Endothelial cell of umbilical vein (primary cell): ENCODE data around the gene PTTG1. TPM values are rescaled to one million over a fixed set of nuclear protein-coding genes. Genes with fewer than 3 reads are reported as not detected.
A peak's percentile ranks its signal among the peaks of the same experiment; 100 is the strongest.

Source experiments
- BruUV-seq: library from RNA; stranded (reverse); fragments of 400-500 nt; replicated peaks from 2 replicates; lab custom pipeline; 2021; lab: Mats Ljungman, UMichigan
- CTCF ChIA-PET: fragments of 300-600, 350-600 bp; sonication (Branson Sonifier 250); formaldehyde crosslinking; loops from one replicate; lab custom pipeline; 2021; ENCODE audit warnings: antibody characterized with exemption, inconsistent platforms; lab: Charles Lee
- POLR2A ChIA-PET: fragments of 300-600, 350-600 bp; sonication (Branson Sonifier 250); formaldehyde crosslinking; loops from one replicate; lab custom pipeline; 2021; ENCODE audit warnings: antibody characterized with exemption, inconsistent platforms; lab: Charles Lee
- DNase-seq: peaks from one replicate; pipeline ENCODE4 v3.0.0-alpha.2; 2011; ENCODE audit warnings: low read depth, low spot score
- FAIRE-seq: peaks from 2 replicates; lab custom pipeline; 2011; peaks lifted over from hg19 to GRCh38; lab: Jason Lieb, UNC
- H2AFZ ChIP-seq: 2 replicates; pipeline ENCODE4 v1.6.0; 2012; ENCODE audit warnings: low read depth, low read length, control low read depth, inconsistent platforms
- H3K27ac ChIP-seq: 2 replicates; pipeline ENCODE4 v1.5.1; 2011; ENCODE audit warnings: low read depth, mild to moderate bottlenecking, control low read depth, low read length, moderate library complexity; ENCODE audit not compliant: insufficient read depth
- H3K27me3 ChIP-seq, 2 experiments: 2 replicates each; pipeline versions ENCODE4 v1.6.0 to v1.6.1; 2011; ENCODE audit warnings: low read length in 2 of 2, mixed read lengths in 1 of 2; ENCODE audit not compliant: control insufficient read depth in 2 of 2, insufficient read depth in 2 of 2
- H3K36me3 ChIP-seq, 2 experiments: 2 replicates in 1 of 2; 3 replicates in 1 of 2; pipeline ENCODE4 v1.5.1; 2011; ENCODE audit warnings: low read length in 2 of 2, mild to moderate bottlenecking in 1 of 2, moderate library complexity in 1 of 2; ENCODE audit not compliant: control insufficient read depth in 2 of 2, insufficient read depth in 2 of 2; ENCODE audit errors: extremely low read depth in 1 of 2
- H3K4me1 ChIP-seq: 3 replicates; pipeline ENCODE4 v1.5.1; 2011; ENCODE audit warnings: mild to moderate bottlenecking, low read length; ENCODE audit not compliant: control insufficient read depth, insufficient read depth; ENCODE audit errors: extremely low read depth
- H3K4me2 ChIP-seq: 2 replicates; pipeline ENCODE4 v1.6.1; 2011; ENCODE audit warnings: low read length, control low read depth, mixed read lengths; ENCODE audit not compliant: insufficient read depth
- H3K4me3 ChIP-seq, 3 experiments: fragments of 200-600 bp in 1 of 3; sonication (generic), shearing (Covaris generic) in 1 of 3; replicated peaks in 1 of 3; 2 replicates each; pipeline ENCODE4 v1.5.1; 2011 to 2016; ENCODE audit warnings: control low read depth in 3 of 3, low read length in 3 of 3, mild to moderate bottlenecking in 2 of 3, inconsistent platforms in 1 of 3, low read depth in 1 of 3, moderate library complexity in 1 of 3; ENCODE audit not compliant: insufficient read depth in 1 of 3
- H3K79me2 ChIP-seq: 2 replicates; pipeline ENCODE4 v1.6.0; 2012; ENCODE audit warnings: low read length, inconsistent platforms; ENCODE audit not compliant: control insufficient read depth, insufficient read depth
- H3K9ac ChIP-seq: replicated peaks from 2 replicates; pipeline ENCODE3; 2011; ENCODE audit warnings: low read length, control low read depth; ENCODE audit not compliant: insufficient read depth; ENCODE audit errors: extremely low read depth
- H3K9me1 ChIP-seq: replicated peaks from 3 replicates; pipeline ENCODE4 v1.6.0; 2011; ENCODE audit warnings: mild to moderate bottlenecking, low read length; ENCODE audit not compliant: control insufficient read depth, insufficient read depth; ENCODE audit errors: extremely low read depth
- H3K9me3 ChIP-seq: replicated peaks from 2 replicates; pipeline ENCODE4 v1.5.1; 2012; ENCODE audit warnings: low read length, inconsistent platforms; ENCODE audit not compliant: control insufficient read depth, insufficient read depth
- H4K20me1 ChIP-seq: replicated peaks from 2 replicates; pipeline ENCODE3; 2011; ENCODE audit warnings: mild to moderate bottlenecking, low read length; ENCODE audit not compliant: control insufficient read depth, insufficient read depth; ENCODE audit errors: extremely low read depth
- EZH2 ChIP-seq: IDR thresholded peaks from 2 replicates; pipeline ENCODE4 v1.6.1; 2012; ENCODE audit warnings: borderline replicate concordance, low read depth, mild to moderate bottlenecking, moderate library complexity, low read length, inconsistent platforms; ENCODE audit not compliant: severe bottlenecking
- FOS ChIP-seq: IDR thresholded peaks from 2 replicates; pipeline ENCODE4 v1.6.1; 2011; ENCODE audit warnings: mild to moderate bottlenecking, low read length, moderate library complexity, borderline replicate concordance; ENCODE audit not compliant: insufficient read depth
- GATA2 ChIP-seq: IDR thresholded peaks from 2 replicates; pipeline ENCODE4 v1.7.0; 2011; ENCODE audit warnings: low read depth, mild to moderate bottlenecking, moderate library complexity, mixed read lengths, low read length; ENCODE audit not compliant: insufficient read length, insufficient read depth
- JUN ChIP-seq: IDR thresholded peaks from 2 replicates; pipeline ENCODE4 v1.6.1; 2011; ENCODE audit warnings: borderline replicate concordance, low read depth; ENCODE audit not compliant: insufficient read length, insufficient read depth
- MYC ChIP-seq: IDR thresholded peaks from one replicate; pipeline ENCODE4 v1.6.1; 2011; ENCODE audit warnings: mild to moderate bottlenecking, low read depth, low read length
- POLR2A ChIP-seq: IDR thresholded peaks from 2 replicates; pipeline ENCODE4 v1.6.1; 2012; ENCODE audit warnings: low read depth, mild to moderate bottlenecking, control low read depth, low read length
- POLR2AphosphoS5 ChIP-seq: IDR thresholded peaks from 2 replicates; pipeline ENCODE4 v1.6.1; 2012; ENCODE audit warnings: low read depth, mild to moderate bottlenecking, control low read depth, low read length, moderate library complexity; ENCODE audit not compliant: insufficient read depth
- dilution Hi-C: fragments of 300-500 bp; cut with MboI; formaldehyde crosslinking; loops from one replicate; pipeline ENCODE4 v1.15.0; 2019; ENCODE audit warnings: low sequenced_read_pairs; ENCODE audit not compliant: extremely low pct_ligation_motif_present
- intact Hi-C: fragments of 100-400 bp; cut with micrococcal nuclease; formaldehyde crosslinking; loops from one replicate; pipeline ENCODE4 v1.10.0; 2022
- polyA plus RNA-seq, 4 experiments: library from polyadenylated mRNA; depleted of rRNA in 3 of 4; stranded (reverse) in 3 of 4; unstranded in 1 of 4; fragments of >200 nt; gene quantifications; 2 replicates each; pipeline versions ENCODE4 v1.2.1 to v1.2.3, GENCODE V29; 2011 to 2012; ENCODE audit warnings: missing spikeins in 1 of 4
- total RNA-seq: library from RNA; stranded (reverse); gene quantifications from 2 replicates; pipeline ENCODE4 v1.2.3, GENCODE V29; 2021
- TF ChIP-seq, protein P1 (sequence below): IDR thresholded peaks from 2 replicates; pipeline ENCODE4 v1.6.1; 2011; ENCODE audit not compliant: insufficient read depth, insufficient read length

Gene PTTG1
- total and polyA plus RNA-seq, 2 donors (not counting 3 experiments of a cell fraction or from before 2014, with no cell fraction given): 140 to 157 TPM

DNA sequence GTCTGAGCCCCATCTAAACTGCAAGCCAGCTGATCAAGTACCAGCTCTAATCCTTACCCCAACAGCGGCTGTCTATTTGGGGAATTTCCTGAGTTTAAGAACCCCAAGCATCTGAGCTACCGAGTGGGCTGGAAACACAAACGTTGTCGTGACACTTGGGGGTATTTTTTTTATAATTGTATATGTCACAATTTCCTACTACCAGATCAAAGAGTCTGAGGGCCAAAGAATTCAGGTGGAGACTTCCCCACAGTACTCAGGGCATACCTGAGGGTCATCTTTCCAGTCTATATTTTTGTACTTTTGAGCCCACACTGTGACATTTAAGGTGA lies 42.8 kb downstream of the PTTG1 start:
- POLR2A ChIA-PET: interaction anchor here (0.9 kb wide), 1 partner anchor 16 kb away, joined by 3 read pairs; no protein-coding TSS in a partner anchor
- dilution Hi-C loops: no loop called here

DNA sequence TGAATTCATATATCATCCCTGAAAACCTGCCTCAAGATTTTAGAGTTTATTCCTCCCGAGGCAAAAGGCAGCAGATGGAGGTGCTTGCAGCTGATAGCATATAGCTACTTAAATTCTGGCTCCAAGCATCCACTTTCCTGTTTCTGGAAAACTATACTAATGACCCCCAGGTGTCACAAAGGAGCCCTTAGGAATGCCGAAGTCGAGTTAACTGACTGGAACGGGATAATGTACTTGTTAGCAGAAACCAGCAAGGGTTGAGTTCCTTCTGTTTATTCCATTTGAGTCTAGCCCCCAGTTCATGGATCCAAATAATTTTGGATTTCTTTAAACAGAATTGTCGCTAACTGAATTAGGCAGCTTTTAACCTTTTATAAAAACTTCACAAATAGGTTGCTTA lies 44.5 kb downstream of the PTTG1 start:
- H3K4me1 ChIP-seq: peaks cover 53% of the 10 kb centered on the region
- H3K27ac ChIP-seq: peak overlapping the region; percentile 67
- FAIRE-seq (no peak), DNase-seq (no peak)
- H3K36me3 ChIP-seq: no peaks in the 10 kb centered on the region
- no peak for TF ChIP-seq POLR2A
- TF ChIP-seq, protein P1, sequence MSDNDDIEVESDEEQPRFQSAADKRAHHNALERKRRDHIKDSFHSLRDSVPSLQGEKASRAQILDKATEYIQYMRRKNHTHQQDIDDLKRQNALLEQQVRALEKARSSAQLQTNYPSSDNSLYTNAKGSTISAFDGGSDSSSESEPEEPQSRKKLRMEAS: no peak
- TF ChIP-seq GATA2: no peak
- TF ChIP-seq EZH2: no peak
- no peak for TF ChIP-seq MYC
- TF ChIP-seq JUN: no peak
- no peak for TF ChIP-seq FOS
- no peak for TF ChIP-seq POLR2AphosphoS5
- intact Hi-C loops: loop anchor here (2.0 kb wide), 1 partner anchor 43 kb away; no protein-coding TSS in a partner anchor
- POLR2A ChIA-PET: no interaction called here
- CTCF ChIA-PET: interaction anchor here (0.9 to 2.6 kb wide), 4 partner anchors 9 to 27 kb away, joined by 3 to 37 read pairs (median 5); no protein-coding TSS in a partner anchor
- no peak overlapping the region for H3K4me3 ChIP-seq
- H3K79me2 ChIP-seq: peaks cover 26% of the 10 kb centered on the region
- BruUV-seq: no TSS peak
- no peaks in the 10 kb centered on the region for H3K9me1 ChIP-seq
- H3K9me3 ChIP-seq: no peaks in the 10 kb centered on the region
- H3K4me2 ChIP-seq: no peak overlapping the region
- no peaks in the 10 kb centered on the region for H3K27me3 ChIP-seq
- dilution Hi-C loops: no loop called here
- H3K9ac ChIP-seq: no peak overlapping the region
- no peak overlapping the region for H2AFZ ChIP-seq
- no peaks in the 10 kb centered on the region for H4K20me1 ChIP-seq

More for the DNA sequence above, 42.8 kb downstream of the PTTG1 start:
- no TSS peak for BruUV-seq
- Histone ChIP-seq H3K4me1 (peaks cover 36% of the 10 kb centered on the region), H3K9me3 (no peaks in the 10 kb centered on the region), H3K36me3 (no peaks in the 10 kb centered on the region), H3K4me2 (no peak overlapping the region), H3K79me2 (peaks cover 11% of the 10 kb centered on the region), H2AFZ (no peak overlapping the region), H3K27me3 (no peaks in the 10 kb centered on the region), H3K27ac (peak overlapping the region; percentile 67), H3K4me3 (no peak overlapping the region), H4K20me1 (no peaks in the 10 kb centered on the region), H3K9me1 (no peaks in the 10 kb centered on the region), H3K9ac (no peak overlapping the region)
- CTCF ChIA-PET: interaction anchor here (0.9 to 3.1 kb wide), 3 partner anchors 14 to 43 kb away, joined by 3 to 21 read pairs (median 5); no protein-coding TSS in a partner anchor
- intact Hi-C loops: no loop called here
- DNase-seq (no peak), FAIRE-seq (no peak)
- TF ChIP-seq POLR2A: no peak
- TF ChIP-seq, protein P1: no peak
- no peak for TF ChIP-seq MYC
